Cardiac muscle cell (in vitro differentiated cells and primary cell): ENCODE measurements around the gene NPNT. TPM values are rescaled to one million over a fixed set of nuclear protein-coding genes. Genes with fewer than 3 reads are reported as not detected.
A peak's percentile ranks its signal among the peaks of the same experiment; 100 is the strongest.
"Not testable (repeated sequence)": the region's sequence is repeated elsewhere in the genome, so short reads cannot be mapped to it uniquely, and the experiment has no call there.

ENCODE experiments used
- DNase-seq, 2 donors: peaks; one replicate each; pipeline versions ENCODE4 v3.0.0 to v3.0.0-alpha.2; 2010 to 2017; ENCODE audit warnings: low read depth in 1 of 2, low spot score in 1 of 2
- H3K27ac ChIP-seq: fragments of 200-600 bp; sonication (generic); 2 replicates; pipeline ENCODE4 v1.5.1; 2016
- H3K27me3 ChIP-seq: fragments of 200-600 bp; sonication (generic); 2 replicates; pipeline ENCODE4 v1.6.0; 2016; ENCODE audit warnings: control low read depth
- H3K36me3 ChIP-seq: fragments of 200-600 bp; sonication (generic); 2 replicates; pipeline ENCODE4 v1.5.1; 2016; ENCODE audit warnings: control low read depth
- H3K4me1 ChIP-seq: fragments of 200-600 bp; sonication (generic); 2 replicates; pipeline ENCODE4 v1.8.1; 2017; ENCODE audit warnings: low read depth, mild to moderate bottlenecking, mixed run types
- H3K4me3 ChIP-seq: fragments of 200-600 bp; sonication (generic); 2 replicates; pipeline ENCODE4 v1.5.1; 2016; ENCODE audit warnings: mild to moderate bottlenecking
- H3K9me3 ChIP-seq: fragments of 200-600 bp; sonication (generic); 2 replicates; pipeline ENCODE4 v1.5.1; 2017; ENCODE audit warnings: low read depth, mild to moderate bottlenecking, control low read depth
- polyA plus RNA-seq: library from polyadenylated mRNA; unstranded; fragments of >200 nt; fragmentation: Nextera tagmentation; extraction: Ambion mirVana; gene quantifications from 2 replicates; pipeline ENCODE4 v1.2.1, GENCODE V29; 2016
- total RNA-seq: library from RNA; depleted of rRNA; stranded (reverse); fragments of >200 nt; gene quantifications from 2 replicates; pipeline ENCODE4 v1.2.3, GENCODE V29; 2016
- TF ChIP-seq, protein P1 (sequence below): IDR thresholded peaks from 2 replicates; pipeline ENCODE4 v1.5.1; 2012; ENCODE audit warnings: low read depth, mild to moderate bottlenecking, low read length

NPNT gene
- 22.0 and 33.4 TPM in 2 replicates for total RNA-seq
- 26.7 and 39.8 TPM in 2 replicates for polyA plus RNA-seq

GRCh38 chr4:105894660-105895582 is at the start of gene NPNT:
Gene NPNT (plus strand): TSS chr4:105895471. CDS start chr4:105895653, 182 bp downstream.
- TF ChIP-seq, protein P1, sequence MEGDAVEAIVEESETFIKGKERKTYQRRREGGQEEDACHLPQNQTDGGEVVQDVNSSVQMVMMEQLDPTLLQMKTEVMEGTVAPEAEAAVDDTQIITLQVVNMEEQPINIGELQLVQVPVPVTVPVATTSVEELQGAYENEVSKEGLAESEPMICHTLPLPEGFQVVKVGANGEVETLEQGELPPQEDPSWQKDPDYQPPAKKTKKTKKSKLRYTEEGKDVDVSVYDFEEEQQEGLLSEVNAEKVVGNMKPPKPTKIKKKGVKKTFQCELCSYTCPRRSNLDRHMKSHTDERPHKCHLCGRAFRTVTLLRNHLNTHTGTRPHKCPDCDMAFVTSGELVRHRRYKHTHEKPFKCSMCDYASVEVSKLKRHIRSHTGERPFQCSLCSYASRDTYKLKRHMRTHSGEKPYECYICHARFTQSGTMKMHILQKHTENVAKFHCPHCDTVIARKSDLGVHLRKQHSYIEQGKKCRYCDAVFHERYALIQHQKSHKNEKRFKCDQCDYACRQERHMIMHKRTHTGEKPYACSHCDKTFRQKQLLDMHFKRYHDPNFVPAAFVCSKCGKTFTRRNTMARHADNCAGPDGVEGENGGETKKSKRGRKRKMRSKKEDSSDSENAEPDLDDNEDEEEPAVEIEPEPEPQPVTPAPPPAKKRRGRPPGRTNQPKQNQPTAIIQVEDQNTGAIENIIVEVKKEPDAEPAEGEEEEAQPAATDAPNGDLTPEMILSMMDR: no peak
- H3K4me1 ChIP-seq: peaks cover 4% of the 10 kb centered on the region
- peak within 1 kb of the TSS; percentile 57 for H3K4me3 ChIP-seq
- H3K36me3 ChIP-seq: no peaks in the 10 kb centered on the region
- DNase-seq: peak; percentile 33 to 79
- peaks cover 99% of the 10 kb centered on the region for H3K27me3 ChIP-seq
- H3K27ac ChIP-seq: no peak within 1 kb of the TSS
- H3K9me3 ChIP-seq: no peaks in the 10 kb centered on the region

- TF ChIP-seq, protein P1: no peak
- Histone ChIP-seq H3K27me3 (no peaks in the 10 kb centered on the region), H3K4me1 (no peaks in the 10 kb centered on the region), H3K27ac (no peak overlapping the region), H3K36me3 (no peaks in the 10 kb centered on the region), H3K4me3 (no peak overlapping the region), H3K9me3 (no peaks in the 10 kb centered on the region)
- no peak for DNase-seq
Observed at GRCh38 chr4:105845559-105845958, 49.7 kb upstream of the NPNT start.

DNA sequence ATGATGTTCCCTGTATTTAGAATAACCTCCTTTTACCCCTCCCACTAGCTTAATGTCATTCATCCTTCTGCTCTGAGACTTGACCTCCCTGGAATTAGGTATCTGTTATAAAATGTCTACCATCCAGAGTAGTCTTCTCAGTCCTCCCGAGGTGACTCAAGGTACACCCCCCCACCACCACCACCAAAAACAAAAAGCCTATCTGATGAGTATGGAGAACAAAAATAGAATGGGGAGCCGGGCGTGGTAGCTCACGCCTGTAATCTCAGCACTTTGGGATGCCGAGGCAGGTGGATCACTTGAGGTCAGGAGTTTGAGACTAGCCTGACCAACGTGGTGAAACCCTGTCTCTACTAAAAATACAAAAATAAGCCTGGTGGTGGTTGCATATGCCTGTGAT is 46.9 kb upstream of the NPNT start:
- not testable (repeated sequence) for H3K27me3 ChIP-seq, H3K9me3 ChIP-seq, H3K27ac ChIP-seq, H3K4me1 ChIP-seq, H3K4me3 ChIP-seq, DNase-seq, H3K36me3 ChIP-seq

DNA sequence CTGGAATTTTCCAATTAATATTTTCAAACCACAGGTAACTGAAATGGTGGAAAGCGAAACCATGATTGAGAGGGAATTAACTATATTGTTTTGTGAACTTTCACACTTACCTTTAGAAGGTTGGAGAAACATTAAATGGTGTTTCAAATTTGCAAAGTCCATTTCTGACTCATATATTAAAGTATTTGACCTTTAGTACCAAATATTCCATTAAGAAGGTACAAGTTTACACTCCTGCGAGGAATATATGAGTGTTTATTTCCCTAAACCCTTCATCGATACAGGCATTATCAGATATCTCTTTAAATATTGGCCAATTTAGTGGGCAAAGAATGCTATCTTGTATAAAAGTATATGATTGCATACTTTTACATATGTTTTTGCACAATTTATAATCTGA is 44.1 kb upstream of the NPNT start:
- Histone ChIP-seq H3K4me1 (no peaks in the 10 kb centered on the region), H3K9me3 (no peaks in the 10 kb centered on the region), H3K27ac (no peak overlapping the region), H3K36me3 (no peaks in the 10 kb centered on the region), H3K27me3 (no peaks in the 10 kb centered on the region), H3K4me3 (no peak overlapping the region)
- TF ChIP-seq, protein P1: no peak
- DNase-seq: no peak

GRCh38 chr4:105852230-105852629 is 43.0 kb upstream of the NPNT start:
- H3K9me3 ChIP-seq, H3K4me3 ChIP-seq, H3K27ac ChIP-seq, H3K27me3 ChIP-seq, DNase-seq, H3K4me1 ChIP-seq, H3K36me3 ChIP-seq: not testable (repeated sequence)

GRCh38 chr4:105858466-105859040 is 36.7 kb upstream of the NPNT start:
- Histone ChIP-seq H3K27me3 (no peaks in the 10 kb centered on the region), H3K27ac (no peak overlapping the region), H3K36me3 (no peaks in the 10 kb centered on the region), H3K4me1 (no peaks in the 10 kb centered on the region), H3K4me3 (no peak overlapping the region), H3K9me3 (no peaks in the 10 kb centered on the region)
- TF ChIP-seq, protein P1: no peak
- DNase-seq: no peak
